ENCODE measurements around the gene WBP2. TPM values are rescaled to one million over a fixed set of nuclear protein-coding genes. Genes with fewer than 3 reads are reported as not detected.

Gene WBP2
- total RNA-seq, 1 donor from 2014 or later, result 144 TPM

GRCh38 chr17:75819116-75819515 lies 36.0 kb downstream of the WBP2 start:
- Histone ChIP-seq H3K4me1 (peaks cover 30% of the 10 kb centered on the region), H3K36me3 (peaks cover 96% of the 10 kb centered on the region), H3K27me3 (ENCODE audit: low read depth) (no peaks in the 10 kb centered on the region), H3K27ac (replicated peaks) (no peak overlapping the region), H3K4me3 (no peak overlapping the region), H3K9me3 (replicated peaks) (no peaks in the 10 kb centered on the region)
- no peak for DNase-seq
- intact Hi-C loops (cut with micrococcal nuclease), result no loop called here
- no peak for TF ChIP-seq CTCF (IDR thresholded peaks at IDR 0.05; ENCODE audit: borderline replicate concordance)

- no peak for DNase-seq
- intact Hi-C loops (cut with micrococcal nuclease), result no loop called here
- Histone ChIP-seq H3K36me3 (peaks cover 96% of the 10 kb centered on the region), H3K27ac (replicated peaks) (no peak overlapping the region), H3K9me3 (replicated peaks) (no peaks in the 10 kb centered on the region), H3K4me1 (peaks cover 24% of the 10 kb centered on the region), H3K27me3 (ENCODE audit: low read depth) (no peaks in the 10 kb centered on the region), H3K4me3 (no peak overlapping the region)
- TF ChIP-seq CTCF (IDR thresholded peaks at IDR 0.05; ENCODE audit: borderline replicate concordance), result no peak
These were observed 36.7 kb downstream of the WBP2 start for GRCh38 chr17:75818326-75818885.

GRCh38 chr17:75817571-75817970 lies 37.6 kb downstream of the WBP2 start:
- no peak for TF ChIP-seq CTCF (IDR thresholded peaks at IDR 0.05; ENCODE audit: borderline replicate concordance)
- peaks cover 96% of the 10 kb centered on the region for H3K36me3 ChIP-seq
- no peaks in the 10 kb centered on the region for H3K27me3 ChIP-seq (ENCODE audit: low read depth)
- H3K9me3 ChIP-seq (replicated peaks), result no peaks in the 10 kb centered on the region
- no peak overlapping the region for H3K27ac ChIP-seq (replicated peaks)
- intact Hi-C loops (cut with micrococcal nuclease), result no loop called here
- H3K4me3 ChIP-seq, result no peak overlapping the region
- peaks cover 24% of the 10 kb centered on the region for H3K4me1 ChIP-seq
- no peak for DNase-seq

- DNase-seq, result peak; percentile 13
These were observed 38.4 kb downstream of the WBP2 start for GRCh38 chr17:75816693-75817092.

GRCh38 chr17:75815399-75815798 lies 39.7 kb downstream of the WBP2 start:
- Histone ChIP-seq H3K27ac (replicated peaks) (no peak overlapping the region), H3K36me3 (peaks cover 98% of the 10 kb centered on the region), H3K27me3 (ENCODE audit: low read depth) (no peaks in the 10 kb centered on the region), H3K4me3 (no peak overlapping the region), H3K9me3 (replicated peaks) (no peaks in the 10 kb centered on the region), H3K4me1 (peaks cover 17% of the 10 kb centered on the region)
- DNase-seq, result no peak
- TF ChIP-seq CTCF (IDR thresholded peaks at IDR 0.05; ENCODE audit: borderline replicate concordance), result no peak
- intact Hi-C loops (cut with micrococcal nuclease), result no loop called here

More at GRCh38 chr17:75816693-75817092, 38.4 kb downstream of the WBP2 start:
- peaks cover 98% of the 10 kb centered on the region for H3K36me3 ChIP-seq
- H3K4me1 ChIP-seq, result peaks cover 16% of the 10 kb centered on the region
- no peaks in the 10 kb centered on the region for H3K27me3 ChIP-seq (ENCODE audit: low read depth)
- no peak overlapping the region for H3K27ac ChIP-seq (replicated peaks)
- no peaks in the 10 kb centered on the region for H3K9me3 ChIP-seq (replicated peaks)
- no peak overlapping the region for H3K4me3 ChIP-seq
- intact Hi-C loops (cut with micrococcal nuclease), result no loop called here
- no peak for TF ChIP-seq CTCF (IDR thresholded peaks at IDR 0.05; ENCODE audit: borderline replicate concordance)

Measured in left ventricle myocardium inferior (tissue), 1 donor.